ENCODE data around the gene PRKACA.
A peak's percentile ranks its signal among the peaks of the same experiment; 100 is the strongest.

The PRKACA gene

GRCh38 chr19:14116525-14116917 is 1.0 kb downstream of the PRKACA start:
- DNase-seq: no peak

DNA sequence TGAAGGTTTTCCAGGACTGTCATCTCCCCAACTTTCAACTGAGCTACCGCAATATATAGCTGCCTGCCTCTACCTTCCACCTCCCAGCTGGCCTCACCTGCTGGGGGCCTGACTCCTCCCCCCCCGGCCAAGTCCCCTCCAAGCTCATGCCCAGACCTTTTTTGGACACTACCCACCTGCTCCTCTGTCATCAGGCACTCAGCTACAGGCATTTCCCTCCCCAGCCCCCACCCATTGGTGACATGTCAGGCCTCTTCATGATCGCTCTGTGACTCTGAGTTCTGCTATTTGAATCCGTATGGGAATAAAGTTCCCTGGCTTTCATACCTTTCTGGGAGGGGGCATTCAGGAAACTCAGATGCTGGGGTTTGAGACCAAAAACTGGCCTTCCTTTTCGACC is 1.8 kb downstream of the PRKACA start:
- no peak for DNase-seq

- peak; percentile 41 for DNase-seq
These were observed 2.7 kb downstream of the PRKACA start for GRCh38 chr19:14114854-14115253.

GRCh38 chr19:14114439-14114838 is 3.1 kb downstream of the PRKACA start:
- no peak for DNase-seq

GRCh38 chr19:14113762-14114414 is 3.7 kb downstream of the PRKACA start:
- peak; percentile 49 for DNase-seq

DNA sequence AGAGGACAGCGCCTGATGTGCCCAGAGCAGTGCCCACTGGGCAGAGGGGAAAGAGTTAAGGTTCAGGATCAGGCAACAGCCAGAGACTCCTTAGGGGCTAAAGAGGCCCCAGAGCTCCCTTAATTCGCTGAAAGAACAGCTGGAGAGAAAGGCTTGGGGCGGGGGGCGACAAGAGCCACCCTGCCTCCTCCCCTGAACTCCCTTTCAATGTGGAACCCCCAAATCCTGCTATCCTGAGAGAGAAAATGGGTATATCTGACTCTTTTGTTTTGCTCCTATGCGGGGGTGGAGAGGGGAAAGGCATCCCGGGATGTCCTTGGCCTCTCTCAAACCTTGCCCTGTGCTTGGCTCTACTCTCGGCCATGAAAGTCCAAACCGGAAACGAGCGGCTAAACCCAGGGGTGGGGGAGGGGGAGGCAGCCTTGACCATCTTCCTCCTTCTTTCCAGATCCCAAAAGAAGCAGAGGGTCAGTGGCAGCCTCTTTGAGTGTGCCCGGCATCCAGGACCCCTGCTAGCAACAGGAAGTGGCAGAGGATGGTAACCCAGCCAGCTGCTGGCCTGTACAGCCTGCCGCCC is 4.7 kb downstream of the PRKACA start:
- DNase-seq: no peak

DNA sequence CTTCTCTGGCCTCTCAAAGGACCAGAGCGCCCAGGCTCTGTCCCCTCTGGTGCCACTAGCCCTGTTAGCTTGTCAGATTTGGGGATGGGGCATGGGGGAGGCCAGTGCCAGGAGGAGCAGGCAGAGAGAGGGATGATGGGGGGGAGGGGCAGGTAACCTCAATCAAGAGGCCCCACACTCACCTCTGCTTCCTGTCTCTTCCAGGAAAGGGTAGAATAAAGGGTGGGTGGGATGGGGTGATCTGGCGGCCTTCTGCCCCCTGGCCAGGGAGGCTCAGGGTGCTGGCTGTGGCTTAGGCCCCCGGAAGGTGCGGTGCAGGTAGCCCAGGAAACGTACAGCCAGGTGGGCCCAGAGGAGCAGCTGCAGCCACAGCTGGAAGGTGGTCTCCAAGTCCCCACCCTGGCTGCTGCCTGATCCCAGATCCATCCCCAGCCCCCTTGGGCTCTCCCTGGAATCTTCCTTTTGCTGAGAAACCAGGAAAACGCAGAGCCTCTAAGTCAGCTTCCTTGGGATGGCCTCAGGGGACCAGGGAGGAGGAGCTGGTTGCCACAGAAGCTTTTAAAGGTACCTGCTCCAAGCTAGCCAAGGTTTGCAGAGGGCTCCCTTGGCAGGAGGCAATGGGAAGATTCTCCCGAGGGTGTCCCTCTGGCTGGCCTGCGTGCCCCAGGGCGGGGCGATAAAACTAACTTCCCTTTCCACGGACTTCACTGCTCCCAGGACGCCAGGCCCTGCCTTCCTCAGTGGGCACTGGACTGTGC is 5.3 kb downstream of the PRKACA start:
- DNase-seq: no peak

DNA sequence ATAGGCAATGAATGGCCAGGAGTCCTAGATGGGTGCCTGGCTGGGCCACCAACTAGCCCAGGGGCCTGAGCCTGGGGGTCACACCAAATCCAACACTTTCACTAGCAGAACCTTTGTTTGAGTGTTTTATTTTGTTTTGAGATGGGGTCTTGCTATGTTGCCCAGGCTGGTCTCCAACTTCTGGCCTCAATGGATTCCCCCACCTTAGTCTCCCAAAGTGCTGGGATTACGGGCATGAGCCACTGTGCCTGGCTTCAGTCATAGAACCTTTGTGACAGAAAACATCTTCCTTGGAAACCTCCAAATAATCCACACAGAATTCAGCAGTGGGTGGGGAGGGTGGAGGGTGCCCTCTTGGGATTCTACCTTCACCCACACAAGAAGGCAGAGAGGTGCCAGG is 6.1 kb downstream of the PRKACA start:
- no peak for DNase-seq

- no peak for DNase-seq
These were observed 6.9 kb downstream of the PRKACA start for GRCh38 chr19:14110650-14111049.

DNA sequence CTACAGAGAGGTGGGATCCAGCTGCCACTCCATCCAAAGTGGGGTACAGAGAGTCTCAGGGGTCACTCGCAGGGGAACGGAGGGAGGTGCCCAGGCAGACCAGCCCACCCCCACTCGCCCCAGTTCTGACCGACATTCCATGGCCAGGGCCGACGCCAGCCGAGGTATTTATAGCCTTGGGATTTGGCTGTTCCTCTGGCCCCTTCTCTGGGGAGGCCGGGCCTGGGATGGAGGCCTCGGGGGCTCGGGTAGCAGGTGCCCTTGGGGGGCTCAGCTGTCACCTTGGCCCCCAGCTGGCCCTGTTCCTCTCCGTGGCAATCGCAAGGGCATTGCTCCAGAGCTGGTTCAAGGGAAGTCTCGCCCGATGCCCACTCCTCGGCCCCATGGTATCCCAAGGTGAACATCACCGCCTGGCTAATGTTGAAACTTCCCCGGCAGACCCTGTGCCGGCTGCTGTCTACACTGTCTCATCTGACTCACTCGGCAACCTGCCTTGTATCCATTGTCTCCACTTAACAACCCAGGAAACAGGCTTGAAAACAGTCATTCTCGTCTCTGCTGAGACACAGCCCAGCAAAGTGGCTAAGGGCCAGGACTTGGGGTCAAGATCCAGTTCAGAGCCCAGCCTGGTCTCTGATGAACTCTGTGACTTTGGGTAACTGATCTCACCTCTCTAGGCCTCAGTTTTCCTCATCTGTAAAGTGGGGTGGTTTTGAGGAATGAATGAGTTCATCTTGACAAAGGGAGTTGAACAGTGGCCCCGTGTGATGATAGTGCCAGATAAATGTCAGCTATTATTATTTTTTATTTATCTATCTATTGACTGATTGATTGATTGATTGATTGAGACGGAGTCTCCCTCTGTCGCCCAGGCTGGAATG is 9.7 kb downstream of the PRKACA start:
- DNase-seq: no peak

GRCh38 chr19:14106840-14107239 is 10.7 kb downstream of the PRKACA start:
- no peak for DNase-seq

DNA sequence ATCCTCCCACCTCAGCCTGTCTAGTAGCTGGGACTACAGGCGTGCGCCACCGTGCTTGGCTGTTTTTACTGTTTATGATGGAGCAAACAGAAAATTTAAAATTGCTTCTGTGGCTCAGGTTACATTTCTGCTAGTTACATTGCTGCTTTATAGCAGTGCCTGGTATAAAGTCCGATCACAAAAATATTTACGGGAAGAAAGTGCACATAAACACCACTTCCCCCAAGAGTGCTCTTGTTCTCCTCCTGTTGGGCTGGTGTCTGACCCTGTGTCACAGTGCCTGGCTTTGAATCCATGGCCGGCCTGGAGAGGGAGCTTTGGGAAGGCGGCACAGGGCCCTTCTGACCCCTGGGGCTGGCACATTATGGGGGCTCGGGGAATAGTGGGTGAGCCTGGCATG is 11.9 kb downstream of the PRKACA start:
- DNase-seq: no peak

DNA sequence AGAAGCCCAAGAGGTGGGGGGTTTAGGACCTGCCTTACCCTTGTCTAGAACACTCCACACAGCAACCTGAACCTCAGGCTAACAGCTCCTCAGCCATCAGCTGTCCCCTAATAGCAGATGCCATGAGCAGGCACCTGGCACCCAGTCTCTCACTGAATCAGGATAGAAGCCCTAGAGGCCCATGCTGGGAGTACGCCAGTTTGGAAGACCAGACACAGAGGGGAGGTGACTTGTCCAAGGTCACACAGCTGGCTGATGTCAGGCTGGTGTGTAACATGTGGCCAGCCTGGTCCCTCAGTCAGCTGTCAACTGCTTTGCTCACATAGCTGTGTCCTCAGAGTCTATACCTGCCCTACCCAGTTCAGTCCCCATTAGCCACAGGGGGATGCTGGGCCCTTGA is 14.3 kb downstream of the PRKACA start:
- no peak for DNase-seq

- DNase-seq: no peak
These were observed 14.8 kb downstream of the PRKACA start for GRCh38 chr19:14102756-14103155.

DNA sequence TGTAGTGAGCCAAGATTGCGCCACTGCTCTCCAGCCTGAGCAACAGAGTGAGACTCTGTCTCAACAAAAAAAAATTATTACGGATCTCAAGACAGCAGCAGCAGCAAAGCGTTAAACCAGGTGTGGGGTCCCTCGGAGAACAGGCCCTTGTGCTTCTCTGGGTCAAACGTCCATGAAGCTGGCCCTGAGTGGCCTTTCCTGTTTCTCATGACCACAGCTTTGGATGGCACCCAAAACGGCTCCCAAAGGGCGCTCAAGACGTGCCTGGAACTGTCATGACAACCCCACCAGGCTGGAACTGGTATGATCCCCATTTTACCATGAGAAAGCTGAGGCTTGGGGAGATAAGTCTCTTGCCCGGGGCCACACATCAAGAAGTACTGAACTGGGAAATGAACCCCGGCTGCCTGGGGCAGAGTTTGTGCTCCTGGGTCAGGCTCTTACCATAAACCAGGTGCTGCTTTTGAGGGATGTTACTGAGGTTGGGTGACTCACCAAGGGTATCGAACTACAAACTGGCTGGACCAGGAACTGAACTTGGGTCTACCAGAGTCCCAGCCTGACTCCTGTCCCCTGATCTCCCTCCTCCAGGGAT is 15.4 kb downstream of the PRKACA start:
- no peak for DNase-seq

DNA sequence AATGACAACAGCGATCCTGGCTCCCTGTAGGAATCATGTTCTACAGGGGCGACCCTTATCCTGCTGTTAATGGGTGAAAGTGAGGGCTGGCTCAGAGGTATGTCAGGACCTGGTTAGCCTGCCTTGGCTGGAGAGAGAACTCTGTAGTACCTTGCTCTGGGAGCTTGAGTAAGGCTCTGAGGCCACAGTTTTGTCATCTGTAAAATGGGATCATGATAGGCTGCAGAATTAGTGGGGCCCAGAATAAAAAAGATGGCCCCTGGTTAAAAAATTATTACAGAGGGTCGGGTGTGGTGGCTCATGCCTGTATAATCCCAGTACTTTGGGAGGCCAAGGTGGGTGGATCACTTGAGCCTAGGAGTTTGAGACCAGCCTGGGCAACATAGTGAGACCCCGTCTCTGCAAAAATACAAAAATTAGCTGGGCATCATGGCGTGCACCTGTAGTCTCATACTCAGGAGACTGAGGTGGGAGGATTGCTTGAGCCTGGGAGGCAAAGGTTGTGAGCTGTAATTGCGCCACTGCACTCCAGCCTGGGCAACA is 16.5 kb downstream of the PRKACA start:
- DNase-seq: no peak

- no peak for DNase-seq
These were observed 19.9 kb downstream of the PRKACA start for GRCh38 chr19:14097532-14098151.

GRCh38 chr19:14096272-14096992 is 21.1 kb downstream of the PRKACA start:
- no peak for DNase-seq

DNA sequence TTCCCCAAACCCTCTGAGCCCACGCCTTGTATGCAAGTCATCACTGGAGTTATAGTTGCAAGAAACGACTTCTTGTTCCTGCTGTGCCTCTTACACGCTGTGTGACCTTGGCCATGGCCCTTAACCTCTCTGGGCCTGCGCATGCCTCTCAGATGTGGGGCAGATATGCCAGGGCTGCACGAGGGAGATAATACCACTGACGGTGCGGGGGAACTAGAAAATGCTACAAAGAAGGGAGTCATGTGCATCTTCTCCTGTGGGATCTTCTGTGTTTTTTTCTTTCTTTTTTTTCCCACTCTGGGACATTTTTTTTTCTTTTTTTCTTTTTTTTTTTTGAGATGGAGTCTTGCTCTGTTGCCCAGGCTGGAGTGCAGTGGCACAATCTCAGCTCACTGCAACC is 22.7 kb downstream of the PRKACA start:
- DNase-seq: no peak

DNA sequence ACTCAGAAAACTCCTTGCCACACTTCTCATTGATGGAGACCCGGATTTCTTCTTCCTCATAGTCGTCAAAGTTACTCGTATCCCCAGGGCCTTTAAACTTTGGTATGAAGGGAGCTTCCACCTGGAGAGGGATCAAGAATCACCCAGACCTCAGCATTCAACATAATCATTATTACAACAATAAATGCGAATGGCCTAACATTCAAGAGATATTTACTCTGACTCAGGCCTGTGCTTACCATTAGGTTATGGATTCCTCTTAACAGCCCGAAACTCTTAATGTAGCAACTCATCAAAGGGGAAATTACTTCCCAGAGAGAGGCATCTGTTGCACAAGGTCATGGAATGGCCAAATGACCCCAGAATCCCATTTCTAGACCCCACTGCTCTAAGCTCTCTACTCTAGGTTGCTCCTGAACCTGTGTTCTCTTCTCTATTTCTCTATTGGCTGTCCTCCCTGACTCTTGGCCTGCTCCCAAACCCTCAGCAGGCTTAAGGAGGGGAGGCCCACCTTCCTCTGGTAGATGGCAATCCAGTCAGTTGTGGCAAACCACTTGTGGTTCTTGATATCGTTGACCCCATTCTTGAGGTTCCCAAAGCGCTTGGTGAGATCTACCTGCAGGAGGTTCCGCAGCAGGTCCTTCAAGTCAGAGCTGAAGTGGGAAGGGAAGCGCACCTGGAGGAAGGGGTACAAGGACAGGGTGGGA is 24.3 kb downstream of the PRKACA start:
- no peak for DNase-seq
